ENCODE results near the gene CHST10.

Gene CHST10

DNA sequence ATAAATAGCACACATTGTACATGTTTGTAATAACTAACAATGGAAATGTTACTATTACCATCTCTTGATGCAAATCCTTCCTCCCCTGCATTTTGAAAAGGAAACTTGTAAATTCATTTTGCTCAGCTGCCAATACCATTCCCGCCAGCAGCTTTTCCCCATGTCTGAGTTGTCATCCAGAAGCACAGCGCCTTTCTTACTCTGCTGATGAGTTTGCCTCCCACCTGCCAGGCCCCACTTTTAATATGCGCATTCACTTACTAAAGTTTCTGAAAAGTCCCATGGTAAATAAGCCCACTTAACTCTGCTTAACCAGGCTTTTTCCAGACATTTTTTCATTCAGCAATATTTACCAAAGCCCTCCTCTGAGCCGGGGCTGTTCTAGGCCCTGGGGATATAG lies 3.9 kb downstream of the CHST10 start:
- no peak for DNase-seq

DNA sequence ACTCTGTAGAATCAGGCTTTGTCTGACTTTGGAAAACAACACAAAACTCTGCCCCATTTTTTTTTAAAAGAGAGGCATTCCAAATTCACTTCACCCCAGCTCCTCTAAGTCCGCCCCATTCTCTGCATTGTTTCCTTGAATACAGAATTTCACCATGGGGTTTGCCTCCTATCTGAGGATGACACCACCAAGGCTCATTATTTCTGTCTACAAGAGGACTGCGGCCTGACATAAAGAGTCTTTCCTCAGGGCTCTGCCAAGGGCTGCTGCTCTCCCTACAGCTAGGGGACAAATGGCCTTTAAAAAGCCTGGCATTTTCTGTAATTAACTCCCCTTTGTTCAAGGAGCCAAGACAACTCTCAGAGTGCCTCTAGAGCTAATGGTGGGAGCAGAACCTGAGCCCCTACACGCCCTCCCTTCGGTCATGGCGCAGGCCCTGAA lies 4.6 kb downstream of the CHST10 start:
- no peak for DNase-seq

DNA sequence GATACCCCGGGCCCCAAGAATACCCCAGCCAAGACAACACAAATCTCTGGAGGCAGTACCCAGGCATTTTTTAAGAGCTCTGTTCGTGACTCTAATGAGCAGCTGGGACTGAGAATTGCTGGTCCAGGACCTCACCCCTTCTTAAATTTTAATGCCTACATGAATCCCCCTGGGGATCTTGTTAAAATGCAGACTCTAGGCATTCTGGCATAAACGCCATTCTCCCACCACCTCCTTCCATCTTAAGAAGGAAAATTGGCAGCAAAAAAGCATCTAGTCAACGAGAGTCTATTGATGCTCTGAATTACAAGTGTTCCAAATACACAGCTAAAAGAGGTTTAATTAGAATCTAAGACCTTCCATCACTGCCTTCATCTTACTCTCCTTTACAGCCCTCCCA lies 5.0 kb downstream of the CHST10 start:
- DNase-seq, result no peak

DNA sequence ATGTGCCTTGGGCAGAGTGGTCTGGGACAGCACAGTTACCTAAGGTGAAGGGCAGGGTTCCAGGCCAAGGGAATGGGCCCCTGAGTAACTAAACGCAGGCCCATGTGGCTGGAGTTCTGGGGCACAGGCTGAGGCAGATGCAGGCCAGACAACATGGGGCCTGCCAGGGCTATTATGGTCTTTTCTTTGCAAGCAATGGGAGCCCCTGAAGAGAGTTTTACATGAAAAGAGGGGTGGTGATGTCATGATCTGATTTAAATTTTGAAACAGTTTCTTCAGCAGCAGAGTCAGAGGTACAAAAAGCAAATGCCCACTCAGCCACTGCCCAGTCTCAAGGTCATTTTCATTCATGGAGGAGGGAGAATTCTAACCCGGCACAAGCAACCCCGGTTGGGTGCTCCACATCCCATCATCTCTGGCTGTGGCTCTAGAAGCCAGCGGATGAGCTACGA lies 5.6 kb downstream of the CHST10 start:
- no peak for DNase-seq

DNA sequence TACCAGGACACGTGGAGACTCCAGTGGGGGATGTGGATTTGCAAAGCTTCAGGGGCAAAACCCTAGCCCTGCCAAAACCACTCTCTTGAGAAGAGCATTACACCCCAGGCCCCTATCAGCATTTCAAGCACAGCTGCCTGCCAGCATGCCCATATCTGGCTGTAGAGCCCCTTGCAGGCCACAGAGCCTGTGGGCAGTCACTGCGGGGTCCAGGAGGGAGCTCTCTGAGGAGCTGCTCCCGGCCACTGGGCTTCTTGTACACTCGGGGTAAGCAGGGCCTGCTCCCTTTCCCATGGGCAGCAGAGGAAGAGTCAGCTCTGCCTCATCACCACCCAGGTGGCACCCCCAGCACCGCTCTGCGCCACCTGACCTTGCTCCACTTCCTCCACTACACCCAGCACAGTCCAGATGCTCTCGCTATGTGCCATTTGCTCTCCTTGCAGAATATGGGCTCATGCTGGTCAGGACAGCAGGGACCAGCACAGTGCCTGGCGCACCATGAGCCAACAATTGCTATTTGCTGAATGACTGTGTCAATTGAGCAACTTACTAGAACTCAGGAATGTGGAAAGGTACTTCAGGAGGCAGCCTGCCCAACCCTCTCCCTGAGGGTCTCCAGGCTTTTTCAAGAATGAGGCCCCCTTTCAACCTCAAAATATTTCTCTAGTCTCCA lies 7.4 kb downstream of the CHST10 start:
- DNase-seq, result no peak

DNA sequence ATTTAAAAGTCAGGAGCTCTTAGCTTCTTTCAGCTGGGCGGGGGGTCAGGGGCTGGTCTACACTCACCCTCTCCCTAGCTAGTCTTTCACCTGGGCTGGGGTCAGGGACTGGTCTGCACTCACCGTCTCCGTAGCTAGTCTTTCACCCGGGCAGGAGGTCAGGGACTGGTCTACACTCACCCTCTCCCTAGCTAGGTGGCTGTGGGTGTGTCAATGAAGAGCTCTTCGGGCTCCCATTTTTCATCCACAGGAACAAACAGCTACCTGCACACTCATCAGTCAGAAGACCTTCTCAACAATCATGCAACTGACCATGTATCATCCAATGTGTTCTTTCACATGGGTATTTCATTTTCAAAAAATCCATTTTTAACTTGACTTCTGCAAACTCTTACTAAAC lies 8.0 kb downstream of the CHST10 start:
- DNase-seq, result no peak

DNA sequence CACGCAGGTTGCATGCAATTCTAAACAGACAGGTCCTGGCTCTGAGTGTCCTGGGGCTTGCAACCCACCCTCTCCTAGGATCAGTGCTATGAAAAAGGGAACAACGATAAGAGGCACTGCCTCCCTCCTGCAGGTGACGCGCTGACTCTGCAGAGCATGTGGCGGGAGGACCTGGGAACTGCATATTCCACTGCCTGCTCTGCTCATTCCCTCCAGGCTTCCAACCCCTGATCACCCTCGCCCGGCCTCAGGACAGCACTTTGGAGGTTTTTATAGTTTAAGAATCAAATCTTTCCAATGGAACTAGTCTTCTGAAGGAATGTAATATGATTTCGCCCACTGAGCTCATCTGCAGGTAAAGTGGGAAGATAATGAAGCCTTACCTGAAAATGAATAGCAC lies 8.5 kb downstream of the CHST10 start:
- no peak for DNase-seq

DNA sequence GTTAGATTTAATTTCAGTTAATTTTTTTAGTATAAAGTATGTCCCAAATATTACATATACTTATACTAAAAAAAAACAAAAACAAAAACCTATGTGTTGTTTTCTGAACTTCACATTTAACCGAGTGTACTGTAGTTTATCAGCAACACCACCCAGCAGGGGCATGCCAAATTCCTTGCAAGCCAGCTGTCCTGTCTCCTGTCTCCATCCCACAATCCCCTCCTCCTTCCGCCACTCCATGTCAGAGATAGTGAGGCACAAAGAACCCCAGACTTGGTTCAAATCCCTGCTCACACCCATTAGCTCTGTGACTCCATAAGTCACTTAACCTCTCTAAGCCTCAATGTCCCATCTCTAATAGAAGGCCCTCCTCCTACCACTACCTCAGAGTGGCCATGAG lies 9.4 kb downstream of the CHST10 start:
- DNase-seq, result no peak

DNA sequence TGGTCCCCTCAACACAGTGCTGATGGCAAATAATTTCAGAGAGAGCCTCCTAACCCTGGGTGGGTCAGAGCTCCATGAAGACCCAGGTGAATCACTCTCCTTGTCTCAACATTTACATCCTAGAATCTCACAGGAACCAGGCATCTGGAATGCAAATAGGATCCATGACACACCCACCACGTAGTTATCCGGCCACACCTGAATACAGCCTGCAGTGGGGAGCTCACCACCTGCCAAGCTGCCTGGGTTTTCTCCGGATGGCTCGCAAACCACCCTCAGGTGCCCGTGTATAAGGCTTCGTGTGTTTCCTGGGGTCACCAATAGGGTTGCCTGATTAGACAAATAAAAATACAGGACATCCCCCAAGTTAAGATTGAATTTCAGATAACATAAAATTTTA lies 9.9 kb downstream of the CHST10 start:
- DNase-seq, result no peak

DNA sequence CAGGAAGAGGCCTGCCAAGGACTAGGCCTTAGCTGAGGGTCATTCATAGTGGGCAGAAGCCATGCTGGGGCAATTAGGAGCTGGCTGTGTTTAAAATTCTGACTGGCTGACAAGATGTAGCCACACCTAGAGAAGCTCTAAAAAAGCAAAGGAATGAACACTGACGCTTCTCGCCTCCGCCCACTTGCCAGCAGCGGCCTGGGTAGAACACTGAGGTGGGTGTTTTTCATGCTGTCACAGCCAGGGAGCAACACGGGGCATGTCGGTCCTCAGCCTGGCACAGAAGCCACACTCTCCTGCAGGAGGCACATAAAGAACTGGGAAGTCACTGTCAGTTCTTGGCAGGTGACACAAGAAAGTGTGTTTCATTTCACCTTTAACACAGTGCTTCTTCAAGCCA lies 10.4 kb downstream of the CHST10 start:
- DNase-seq, result no peak

DNA sequence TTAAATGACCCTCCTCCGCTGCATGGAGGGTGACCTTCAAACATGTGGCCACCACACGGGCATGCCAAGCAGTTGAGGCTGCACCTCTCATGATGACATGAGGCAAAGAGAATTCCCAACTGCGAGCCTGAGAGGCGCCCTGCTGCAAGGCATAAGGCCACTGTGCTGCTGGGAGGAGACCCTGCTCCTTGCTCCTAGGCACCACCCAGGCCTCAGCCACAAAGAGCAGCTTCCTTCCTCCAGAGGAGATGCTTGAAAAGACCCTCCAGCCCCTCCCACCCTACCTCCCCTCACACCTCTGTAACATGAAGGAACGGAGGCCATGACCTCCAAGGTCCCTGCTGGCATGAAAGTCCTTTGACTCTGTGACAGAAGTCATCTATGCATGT lies 11.4 kb downstream of the CHST10 start:
- no peak for DNase-seq

DNA sequence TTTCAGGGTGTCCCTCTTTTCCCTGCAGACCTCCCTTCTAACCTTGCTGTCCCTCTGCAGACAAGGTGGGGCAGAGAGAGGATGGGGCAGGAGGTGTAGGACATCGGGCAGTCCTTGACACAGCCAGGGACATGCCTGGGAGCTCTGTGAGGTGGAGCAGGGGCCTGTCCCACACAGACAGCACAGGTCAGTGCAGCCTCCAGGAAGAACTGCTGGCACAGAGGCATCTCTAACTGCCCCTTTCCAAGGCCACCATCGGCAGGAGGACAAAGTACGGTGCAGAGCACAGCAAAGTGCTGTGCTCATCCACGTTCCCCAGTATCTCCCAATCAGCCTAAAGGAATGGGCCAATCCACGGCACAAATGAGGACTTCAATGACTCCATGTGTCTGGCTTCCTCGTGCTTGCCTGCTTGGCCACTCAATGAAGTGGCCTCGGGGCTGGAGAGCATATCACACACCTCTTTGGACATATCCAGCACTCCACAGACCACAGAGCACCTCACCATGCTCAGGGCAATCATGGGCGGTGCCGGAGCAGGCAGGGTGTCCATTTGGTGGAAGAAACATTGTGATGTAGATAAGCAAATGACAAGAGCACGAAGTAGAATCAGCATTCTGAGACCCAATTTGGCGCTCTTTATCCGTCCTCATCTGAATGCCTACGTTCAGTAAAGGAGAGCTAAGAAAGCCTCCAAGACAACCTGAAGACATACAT lies 11.9 kb downstream of the CHST10 start:
- DNase-seq, result no peak

DNA sequence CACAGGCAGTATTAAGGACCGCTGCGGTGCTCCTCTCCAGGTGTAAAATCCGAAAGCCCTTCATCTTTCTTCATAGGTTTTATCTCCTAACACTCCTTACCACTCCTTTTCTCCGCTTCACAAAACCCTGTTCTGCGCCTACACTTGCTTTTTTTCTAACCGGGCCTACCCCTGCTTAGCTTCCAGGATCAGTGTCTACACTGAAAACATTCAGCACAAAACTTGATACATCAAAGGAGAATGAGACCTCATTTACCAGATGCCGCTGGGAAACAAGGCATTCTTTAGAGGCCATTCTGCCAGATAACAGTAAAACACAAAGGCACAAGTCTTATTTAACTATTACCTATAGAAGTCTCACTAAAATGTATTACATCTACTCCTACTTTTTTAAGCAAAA lies 13.1 kb downstream of the CHST10 start:
- DNase-seq, result no peak

DNA sequence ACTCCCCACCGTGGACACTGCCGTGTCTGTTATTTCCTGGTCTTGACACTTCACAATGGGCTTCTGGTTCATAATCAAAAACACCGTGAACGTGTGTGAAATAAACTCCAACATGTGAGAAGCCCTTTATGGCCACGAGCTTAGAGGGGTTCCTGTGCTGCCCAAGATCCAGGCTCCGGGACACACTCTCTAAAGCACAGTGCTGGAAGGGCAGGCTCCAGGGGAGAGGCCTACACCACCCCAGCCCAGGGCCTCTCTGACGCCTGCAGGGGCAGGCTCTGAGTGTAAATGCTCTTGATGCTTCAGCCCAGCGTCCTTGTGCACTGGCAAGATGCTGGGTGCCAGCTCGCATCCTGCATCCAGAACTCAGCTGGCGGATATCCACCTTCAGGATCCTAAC lies 13.7 kb downstream of the CHST10 start:
- DNase-seq, result no peak

DNA sequence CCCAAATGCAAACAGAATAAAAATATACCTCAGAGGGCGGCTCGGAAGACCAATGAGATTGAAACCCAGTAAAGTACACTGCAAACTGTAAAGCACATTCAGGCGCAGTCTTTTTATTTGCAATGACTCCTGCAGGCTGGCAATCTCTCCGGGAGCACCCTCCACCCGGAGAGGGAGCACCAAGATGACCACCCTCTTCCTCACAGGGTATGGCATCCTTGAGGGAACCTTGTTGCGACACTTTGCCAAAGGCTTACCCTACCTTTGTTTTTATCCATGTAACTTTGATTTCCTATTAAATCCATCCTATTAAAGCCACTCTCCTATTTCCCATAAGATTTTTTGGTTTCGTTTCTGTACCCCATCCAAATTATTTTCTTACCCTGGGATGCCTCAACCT lies 16.2 kb downstream of the CHST10 start:
- no peak for DNase-seq

DNA sequence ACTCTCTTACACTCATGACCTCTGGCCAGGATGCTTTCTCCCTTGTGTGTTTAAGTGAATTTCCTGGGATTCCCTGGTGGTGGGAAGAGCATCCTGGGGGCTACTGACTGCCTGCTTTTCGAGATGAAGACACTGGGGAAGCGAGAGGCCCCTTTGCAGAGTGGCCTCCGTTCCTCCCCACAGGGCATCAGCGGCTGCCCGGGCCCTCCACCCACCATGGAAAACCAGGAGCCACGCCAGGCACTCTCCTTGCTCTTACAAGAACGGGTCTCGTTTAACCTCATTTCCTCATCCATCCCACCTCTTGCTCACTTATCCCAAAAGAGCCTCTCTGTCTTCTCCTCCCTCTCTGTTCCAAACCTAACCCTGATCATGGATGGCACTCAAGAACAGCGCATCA lies 17.8 kb downstream of the CHST10 start:
- no peak for DNase-seq

DNA sequence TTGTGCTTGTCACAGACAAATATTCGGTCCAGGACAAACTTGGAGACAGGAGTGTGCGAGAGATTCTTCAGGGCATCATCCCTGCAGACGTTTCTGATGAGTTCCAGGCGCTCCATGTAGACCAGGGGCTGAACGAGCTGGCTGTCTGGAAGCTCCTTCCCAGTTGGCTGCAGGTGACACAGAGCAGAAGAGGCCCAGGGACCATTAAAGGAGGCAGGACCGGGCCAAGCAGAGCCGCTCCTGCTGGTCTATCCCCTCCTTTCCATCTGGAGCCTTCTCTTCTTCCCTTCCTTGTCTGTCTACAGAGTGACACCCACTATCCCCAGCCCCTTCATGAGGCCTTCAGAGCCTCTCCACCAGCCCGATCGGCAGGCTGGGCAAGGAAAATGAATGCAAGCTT lies 19.5 kb downstream of the CHST10 start:
- DNase-seq, result no peak

DNA sequence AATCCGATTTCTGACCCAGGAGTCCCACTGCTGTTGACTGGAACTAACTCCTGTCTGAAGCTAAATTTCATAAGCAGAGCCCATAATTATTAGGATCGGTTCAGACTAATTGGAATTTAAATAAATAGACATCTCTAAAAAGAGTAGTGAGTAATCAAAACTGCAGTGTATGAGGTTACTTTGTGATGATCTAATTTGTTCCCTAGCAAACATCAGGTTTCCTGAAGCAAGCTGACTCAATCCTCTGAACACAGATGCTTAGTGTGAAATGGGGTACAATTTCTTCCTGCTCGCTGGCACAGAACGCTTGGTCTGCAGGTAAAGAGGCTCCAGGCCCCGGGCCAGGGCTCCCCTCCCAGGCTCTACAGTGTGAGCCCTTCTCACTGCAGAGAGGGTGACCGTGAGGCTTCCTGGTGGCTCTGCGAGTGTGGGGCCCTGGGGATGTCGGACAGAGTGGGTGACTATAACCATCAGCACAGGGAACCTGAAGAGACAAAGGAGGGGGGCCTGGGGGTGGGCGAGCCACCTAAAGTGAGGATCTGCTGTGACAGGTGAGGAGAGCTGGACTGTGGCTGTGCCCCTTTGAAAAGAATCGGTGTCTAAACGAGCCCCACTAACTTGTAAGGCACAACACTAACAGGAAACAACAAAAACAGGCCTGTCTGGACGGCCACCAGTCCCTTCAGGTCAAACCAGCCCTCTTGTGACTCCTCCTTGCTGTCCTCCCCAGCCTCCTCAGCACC lies 20.2 kb downstream of the CHST10 start:
- no peak for DNase-seq

DNA sequence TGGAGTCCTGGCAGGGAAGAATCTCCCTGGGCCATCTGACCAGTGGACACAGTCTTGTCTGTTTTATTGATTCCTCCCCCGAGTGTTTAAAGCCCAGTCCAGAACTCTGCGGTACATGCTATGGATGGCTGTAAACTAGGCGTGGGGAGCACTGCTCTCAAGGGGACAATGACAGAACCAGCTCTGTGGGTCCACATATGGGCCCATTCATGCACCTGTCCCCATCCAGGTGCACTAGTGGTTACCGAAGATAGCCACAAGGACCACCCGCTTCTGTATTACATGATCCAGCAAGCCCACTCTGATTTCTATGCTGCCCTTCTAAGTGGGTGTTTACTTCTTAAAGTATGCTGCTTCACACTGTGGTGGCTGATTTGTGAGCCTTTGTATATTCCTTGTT lies 21.0 kb downstream of the CHST10 start:
- DNase-seq, result no peak

DNA sequence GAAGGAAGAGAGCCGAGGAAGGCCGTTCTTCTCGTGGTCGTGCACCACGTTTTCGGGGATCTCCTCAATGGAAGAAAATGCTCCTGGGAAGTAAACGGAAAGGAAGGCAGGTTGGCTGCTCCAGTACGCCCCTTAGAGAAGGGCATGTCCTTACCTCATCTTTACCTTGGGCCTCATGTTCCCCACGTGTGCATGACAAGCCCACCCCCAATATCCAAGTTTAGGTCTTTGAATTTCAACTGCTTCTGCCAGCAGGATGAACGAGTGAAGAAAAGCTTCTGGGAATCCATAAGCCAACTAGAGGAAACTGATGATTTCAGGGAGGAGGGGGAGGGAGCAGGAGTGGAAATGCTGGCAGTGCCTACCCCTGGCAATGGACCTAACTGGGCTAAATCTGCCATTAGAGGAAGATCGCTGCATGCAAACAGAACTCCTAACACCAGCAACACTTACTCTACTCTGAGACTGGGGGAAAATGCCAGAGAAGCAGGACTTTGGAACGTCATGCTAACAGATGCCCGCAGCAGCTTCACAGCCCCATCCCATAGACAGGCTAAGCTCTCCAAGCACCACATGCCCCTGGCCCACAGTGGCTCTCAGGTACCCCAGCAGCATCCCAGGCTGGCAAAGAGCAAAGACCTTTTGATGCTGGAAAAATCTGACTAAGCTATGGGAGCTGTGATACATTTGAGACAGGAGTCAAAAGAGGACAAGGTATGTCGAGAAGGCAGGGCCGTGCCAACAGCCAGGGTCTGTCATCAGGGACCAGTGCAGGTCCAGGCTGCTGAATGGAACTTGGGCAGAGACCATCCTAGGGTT lies 21.7 kb downstream of the CHST10 start:
- DNase-seq, result no peak

DNA sequence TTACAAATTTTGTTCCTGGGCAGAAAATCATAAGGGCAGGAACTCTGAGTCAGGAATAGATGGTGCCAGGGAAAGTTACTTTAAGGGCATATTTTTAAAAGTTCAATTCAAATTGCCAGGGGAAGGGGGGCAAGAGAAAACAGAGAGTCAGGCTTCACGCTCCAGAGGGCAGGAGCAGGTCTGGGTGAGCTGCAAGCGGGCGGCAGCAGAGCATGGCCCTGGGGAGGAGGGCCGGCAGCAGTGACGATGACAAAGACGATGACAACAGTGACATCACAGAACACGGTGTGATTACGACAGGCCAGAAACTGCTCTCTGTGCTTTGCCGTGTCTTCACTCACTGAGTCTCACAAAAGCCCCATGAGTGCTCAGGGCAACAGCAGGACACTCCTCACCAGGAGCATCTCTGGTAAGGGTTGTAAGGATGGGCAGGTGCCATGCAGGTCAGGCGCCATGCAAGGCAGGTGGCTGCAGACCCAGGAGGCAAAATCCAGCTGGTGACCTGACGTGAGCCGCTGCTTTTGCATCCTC lies 23.3 kb downstream of the CHST10 start:
- no peak for DNase-seq

DNA sequence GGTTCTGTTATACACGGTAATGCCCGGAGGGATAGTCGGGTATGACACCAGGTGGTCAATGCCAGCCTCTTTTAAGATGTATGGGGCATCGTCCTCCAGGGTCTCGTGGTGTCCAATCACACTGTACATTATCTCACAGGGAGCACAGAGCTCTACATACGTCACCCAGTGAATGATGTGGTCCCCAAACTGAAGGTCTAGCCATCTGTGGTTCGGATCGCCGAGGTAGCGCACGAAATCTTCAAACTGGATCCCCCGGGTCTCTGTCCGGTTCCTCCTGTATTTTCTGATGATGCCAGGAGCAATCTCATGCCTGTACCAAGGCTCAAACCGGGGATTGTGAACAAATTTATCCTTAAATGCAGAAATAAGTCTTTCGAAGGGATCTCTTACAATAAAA lies 24.1 kb downstream of the CHST10 start:
- no peak for DNase-seq

DNA sequence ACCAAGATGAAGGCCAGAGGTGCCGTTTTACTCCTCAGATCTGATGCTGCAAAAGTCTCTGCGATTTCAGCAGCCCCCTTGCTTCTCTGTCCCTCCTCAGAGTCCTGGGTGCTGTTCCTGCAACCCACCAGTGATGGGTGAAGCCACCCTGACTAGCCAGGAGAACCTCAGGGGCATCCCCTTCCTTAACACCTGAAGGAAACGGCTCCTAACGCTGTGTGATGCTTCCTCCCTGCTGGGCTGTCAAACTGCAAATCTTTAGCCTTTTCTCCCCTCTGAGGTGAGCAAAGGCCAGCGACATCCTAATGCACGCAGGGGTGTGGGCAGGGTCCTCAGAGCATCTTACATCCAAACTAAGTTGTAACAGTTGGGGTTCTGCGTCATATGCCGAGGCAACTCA lies 24.8 kb downstream of the CHST10 start:
- no peak for DNase-seq
